Natural killer cell (primary cell): Measurements from ENCODE around the gene EXOC4. TPM values are rescaled to one million over a fixed set of nuclear protein-coding genes. Genes with fewer than 3 reads are reported as not detected.
A peak's percentile ranks its signal among the peaks of the same experiment; 100 is the strongest.

Experiments used
- ATAC-seq, 3 donors: fragments of 150-1000 bp in 2 of 3; fragments of 200-7000 bp in 1 of 3; cut with Tn5 transposase; 1 replicate in 1 of 3; 2 replicates in 2 of 3; pipeline ENCODE4 v1.10.0; 2021; ENCODE audit warnings: mild to moderate bottlenecking in 2 of 3, moderate library complexity in 2 of 3
- DNase-seq, 2 donors: peaks; one replicate each; pipeline versions ENCODE4 v3.0.0 to v3.0.0-alpha.2; 2013 to 2021; ENCODE audit warnings: mixed read lengths in 1 of 2
- H3K27ac ChIP-seq: one replicate; pipeline ENCODE4 v1.5.1; 2013; ENCODE audit warnings: mild to moderate bottlenecking, low read length
- H3K27me3 ChIP-seq: one replicate; pipeline ENCODE4 v1.6.1; 2013; ENCODE audit warnings: low read length; ENCODE audit not compliant: control insufficient read depth, insufficient read depth
- H3K36me3 ChIP-seq: one replicate; pipeline ENCODE4 v1.6.1; 2013; ENCODE audit warnings: low read length; ENCODE audit not compliant: control insufficient read depth, insufficient read depth
- H3K4me1 ChIP-seq: one replicate; pipeline ENCODE4 v1.6.1; 2013; ENCODE audit warnings: low read length; ENCODE audit not compliant: control insufficient read depth, insufficient read depth
- H3K4me3 ChIP-seq: one replicate; pipeline ENCODE4 v1.5.1; 2013; ENCODE audit warnings: low read length
- H3K9me3 ChIP-seq: one replicate; pipeline ENCODE4 v1.6.1; 2013; ENCODE audit warnings: low read length; ENCODE audit not compliant: control insufficient read depth, insufficient read depth
- H3K27ac Mint-ChIP-seq, 2 donors: one replicate each; pipeline ENCODE4 v1.8.0; 2022; ENCODE audit warnings: mild to moderate bottlenecking in 2 of 2, mixed read lengths in 2 of 2, moderate library complexity in 1 of 2
- H3K27me3 Mint-ChIP-seq, 2 donors: one replicate each; pipeline ENCODE4 v1.8.0; 2022; ENCODE audit warnings: low read depth in 2 of 2, mixed read lengths in 2 of 2
- H3K36me3 Mint-ChIP-seq: one replicate; pipeline ENCODE4 v1.8.0; 2022; ENCODE audit warnings: mixed read lengths
- H3K4me1 Mint-ChIP-seq, 2 donors: one replicate each; pipeline ENCODE4 v1.8.0; 2022; ENCODE audit warnings: mixed read lengths in 2 of 2
- H3K4me3 Mint-ChIP-seq: one replicate; pipeline ENCODE4 v1.8.0; 2022; ENCODE audit warnings: mild to moderate bottlenecking, moderate library complexity, mixed read lengths
- H3K9me3 Mint-ChIP-seq, 2 donors: one replicate each; pipeline ENCODE4 v1.8.0; 2022; ENCODE audit warnings: mixed read lengths in 2 of 2
- WGBS: methylation state at CpG from one replicate; pipeline ENCODE4 v1.1.7; 2013; ENCODE audit warnings: missing lambda C conversion rate; ENCODE audit not compliant: insufficient coverage; 5-methylcytosine and 5-hydroxymethylcytosine counted together
- intact Hi-C: fragments of 100-400 bp; cut with micrococcal nuclease; formaldehyde crosslinking; loops from one replicate; pipeline ENCODE4 v1.14.2; 2022
- total RNA-seq, 4 donors: library from RNA; stranded (reverse); fragments of 120-200 nt in 1 of 4; gene quantifications; one replicate each; pipeline versions ENCODE4 v1.2.3 to v1.2.4, GENCODE V29; 2013 to 2022
- TF ChIP-seq, protein P1 (sequence below): fragments of 200-600 bp; IDR thresholded peaks from one replicate; pipeline ENCODE4 v1.8.0; 2022; ENCODE audit warnings: antibody characterized with exemption

Gene EXOC4
- total RNA-seq, 3 donors from 2014 or later (not counting 1 experiment from before 2014, with no cell fraction given) = 105 to 148 (median 123) TPM

DNA sequence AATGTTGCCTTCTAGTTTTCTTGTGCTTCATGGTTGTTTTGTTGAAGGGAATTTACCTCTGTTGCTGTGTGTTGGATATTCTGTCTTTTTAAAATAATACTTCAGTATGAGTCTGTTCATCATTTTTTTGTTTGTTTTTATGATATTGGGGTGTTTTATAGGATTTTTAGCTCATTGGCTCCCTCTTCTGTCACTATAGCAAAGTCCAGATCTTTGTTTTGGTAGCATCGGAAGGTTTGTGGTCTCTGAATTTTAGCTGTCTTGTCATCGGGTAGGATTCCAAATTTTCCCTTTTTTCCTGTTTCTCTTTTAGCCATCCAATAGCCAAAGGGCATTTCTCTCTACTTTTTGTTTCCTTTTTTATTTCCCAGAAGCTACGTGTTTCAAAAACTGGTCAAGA, 91.4 kb downstream of the EXOC4 start:
- Mint-ChIP-seq H3K4me1 (peaks cover 15 to 29% of the 10 kb centered on the region in 2 donors), H3K9me3 (peaks cover 11 to 22% of the 10 kb centered on the region in 2 donors)
- DNase-seq = peak in 1 of 2 donors; percentile 6

DNA sequence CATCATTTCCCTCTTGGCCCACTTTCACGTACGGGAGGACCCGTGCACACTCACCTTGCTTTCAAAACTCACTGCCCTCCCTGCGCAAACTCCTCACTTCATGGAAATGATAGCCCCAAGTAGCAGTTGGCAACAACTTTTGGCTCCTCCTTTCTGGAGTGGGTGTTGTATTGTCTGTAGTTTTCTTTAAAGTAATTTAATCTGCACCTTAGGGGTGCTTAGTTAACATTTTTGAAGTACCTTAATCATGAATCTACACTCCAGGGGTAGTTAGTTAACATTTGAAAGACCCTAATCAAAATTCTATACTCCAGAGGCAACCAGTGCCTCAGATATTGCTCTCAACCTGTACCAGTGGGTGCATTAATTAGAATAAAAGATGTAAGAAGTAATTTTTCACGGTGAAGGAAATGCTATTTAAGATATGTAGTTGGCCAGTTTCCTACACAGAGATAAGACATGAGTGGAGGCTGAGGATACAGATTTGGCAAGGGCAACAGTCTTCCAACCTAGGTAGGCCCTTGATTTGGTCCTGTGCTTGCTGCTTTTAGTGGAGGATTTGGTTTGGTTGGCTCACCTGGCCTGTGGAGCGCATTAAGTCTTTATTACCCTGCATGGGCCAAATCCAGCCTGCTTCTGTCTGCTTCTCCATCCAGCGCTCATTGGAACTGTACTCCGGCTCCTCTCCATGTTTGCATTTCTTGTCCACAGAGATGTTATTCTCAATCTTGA, 93.0 kb downstream of the EXOC4 start:
- intact Hi-C loops = no loop called here
- H3K36me3 ChIP-seq = no peaks in the 10 kb centered on the region
- H3K4me1 ChIP-seq = no peaks in the 10 kb centered on the region
- no peaks in the 10 kb centered on the region for H3K9me3 ChIP-seq
- DNase-seq (no peak), ATAC-seq (no peak)
- Mint-ChIP-seq H3K36me3 (peaks cover 22% of the 10 kb centered on the region), H3K4me1 (peaks cover 16 to 29% of the 10 kb centered on the region in 2 donors), H3K27me3 (no peaks in the 10 kb centered on the region), H3K4me3 (no peak overlapping the region), H3K27ac (peak overlapping the region in 1 of 2 donors; percentile 15), H3K9me3 (peaks cover 5 to 17% of the 10 kb centered on the region in 2 donors)
- no peak overlapping the region for H3K4me3 ChIP-seq
- TF ChIP-seq, protein P1, sequence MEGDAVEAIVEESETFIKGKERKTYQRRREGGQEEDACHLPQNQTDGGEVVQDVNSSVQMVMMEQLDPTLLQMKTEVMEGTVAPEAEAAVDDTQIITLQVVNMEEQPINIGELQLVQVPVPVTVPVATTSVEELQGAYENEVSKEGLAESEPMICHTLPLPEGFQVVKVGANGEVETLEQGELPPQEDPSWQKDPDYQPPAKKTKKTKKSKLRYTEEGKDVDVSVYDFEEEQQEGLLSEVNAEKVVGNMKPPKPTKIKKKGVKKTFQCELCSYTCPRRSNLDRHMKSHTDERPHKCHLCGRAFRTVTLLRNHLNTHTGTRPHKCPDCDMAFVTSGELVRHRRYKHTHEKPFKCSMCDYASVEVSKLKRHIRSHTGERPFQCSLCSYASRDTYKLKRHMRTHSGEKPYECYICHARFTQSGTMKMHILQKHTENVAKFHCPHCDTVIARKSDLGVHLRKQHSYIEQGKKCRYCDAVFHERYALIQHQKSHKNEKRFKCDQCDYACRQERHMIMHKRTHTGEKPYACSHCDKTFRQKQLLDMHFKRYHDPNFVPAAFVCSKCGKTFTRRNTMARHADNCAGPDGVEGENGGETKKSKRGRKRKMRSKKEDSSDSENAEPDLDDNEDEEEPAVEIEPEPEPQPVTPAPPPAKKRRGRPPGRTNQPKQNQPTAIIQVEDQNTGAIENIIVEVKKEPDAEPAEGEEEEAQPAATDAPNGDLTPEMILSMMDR = no peak
- no peaks in the 10 kb centered on the region for H3K27me3 ChIP-seq
- no peak overlapping the region for H3K27ac ChIP-seq
- 92% methylated on average over 7 of the region's 8 CpGs for WGBS

More for the DNA sequence above, 91.4 kb downstream of the EXOC4 start:
- H3K36me3 ChIP-seq = no peaks in the 10 kb centered on the region
- H3K36me3 Mint-ChIP-seq = peaks cover 37% of the 10 kb centered on the region
- no peak overlapping the region for H3K27ac Mint-ChIP-seq
- H3K4me3 Mint-ChIP-seq = no peak overlapping the region
- ATAC-seq = no peak
- H3K27me3 Mint-ChIP-seq = no peaks in the 10 kb centered on the region
- no peaks in the 10 kb centered on the region for H3K9me3 ChIP-seq
- no peak overlapping the region for H3K27ac ChIP-seq
- 91% methylated on average over 3 of the region's 3 CpGs for WGBS
- no peaks in the 10 kb centered on the region for H3K4me1 ChIP-seq
- intact Hi-C loops = no loop called here
- TF ChIP-seq, protein P1 = no peak
- H3K4me3 ChIP-seq = no peak overlapping the region
- no peaks in the 10 kb centered on the region for H3K27me3 ChIP-seq

DNA sequence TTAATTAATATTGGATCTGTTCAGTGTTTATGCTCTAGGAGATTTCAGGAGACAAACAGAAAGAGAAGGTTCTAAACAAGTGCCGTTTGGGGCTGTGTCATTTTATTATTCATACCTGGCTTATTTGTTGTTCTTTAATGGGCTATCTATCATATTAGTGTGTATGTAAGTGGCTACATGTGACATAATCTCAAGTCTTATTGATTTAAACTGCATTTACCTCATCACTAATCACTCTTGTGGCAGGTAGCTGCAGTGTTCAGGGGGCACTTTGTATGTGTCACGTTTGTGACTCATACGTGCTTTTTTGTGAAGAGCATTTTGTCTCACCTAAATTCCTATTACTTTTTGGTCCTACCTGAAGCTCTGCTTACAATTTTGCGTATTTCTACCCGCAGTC, 95.4 kb downstream of the EXOC4 start:
- Histone ChIP-seq H3K27me3 (no peaks in the 10 kb centered on the region), H3K36me3 (no peaks in the 10 kb centered on the region), H3K9me3 (no peaks in the 10 kb centered on the region), H3K27ac (no peak overlapping the region), H3K4me3 (no peak overlapping the region), H3K4me1 (no peaks in the 10 kb centered on the region)
- Mint-ChIP-seq H3K36me3 (peaks cover 13% of the 10 kb centered on the region), H3K4me1 (peaks cover 11 to 33% of the 10 kb centered on the region in 2 donors), H3K27me3 (no peaks in the 10 kb centered on the region), H3K4me3 (no peak overlapping the region), H3K9me3 (peaks cover 0 to 12% of the 10 kb centered on the region in 2 donors), H3K27ac (no peak overlapping the region)
- TF ChIP-seq, protein P1 = no peak
- 96% methylated on average over 5 of the region's 5 CpGs for WGBS
- no peak for ATAC-seq
- intact Hi-C loops = no loop called here
- DNase-seq = no peak
